ENCODE results near the gene FBXO31.

Gene FBXO31

DNA sequence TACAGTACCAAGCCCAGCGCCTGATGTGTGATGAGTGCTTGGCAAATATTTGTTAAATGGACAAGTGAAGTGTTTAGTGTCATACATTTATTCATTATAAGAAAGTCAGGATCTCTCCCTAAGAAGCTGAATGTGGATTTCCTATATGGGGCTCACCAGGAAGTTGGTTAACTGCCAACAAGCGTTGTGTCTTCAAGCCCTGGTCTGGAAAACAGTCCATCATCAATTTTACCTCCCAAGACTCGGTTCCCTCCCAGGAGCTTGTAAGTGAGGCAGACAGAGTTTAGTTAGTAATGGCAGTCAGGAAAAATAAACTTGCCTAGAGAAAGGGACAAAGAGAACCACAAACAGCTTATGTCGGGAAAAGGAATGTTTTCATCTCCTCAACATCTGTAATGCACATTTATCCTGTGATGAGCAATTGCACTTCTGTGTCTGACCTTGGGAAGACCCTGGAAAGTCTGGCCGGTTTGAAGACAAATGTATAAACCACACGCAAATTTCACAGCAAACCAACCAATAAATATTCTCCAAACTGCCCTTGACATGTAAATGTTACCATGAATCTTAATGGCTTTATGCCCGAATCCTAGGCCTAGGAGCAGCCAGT lies 94.7 kb downstream of the FBXO31 start:
- H3K27ac ChIP-seq (replicated peaks): no peak overlapping the region
- H3K4me3 ChIP-seq (replicated peaks; ENCODE audit: insufficient read depth, low read length): no peak overlapping the region
- TF ChIP-seq, protein P1, sequence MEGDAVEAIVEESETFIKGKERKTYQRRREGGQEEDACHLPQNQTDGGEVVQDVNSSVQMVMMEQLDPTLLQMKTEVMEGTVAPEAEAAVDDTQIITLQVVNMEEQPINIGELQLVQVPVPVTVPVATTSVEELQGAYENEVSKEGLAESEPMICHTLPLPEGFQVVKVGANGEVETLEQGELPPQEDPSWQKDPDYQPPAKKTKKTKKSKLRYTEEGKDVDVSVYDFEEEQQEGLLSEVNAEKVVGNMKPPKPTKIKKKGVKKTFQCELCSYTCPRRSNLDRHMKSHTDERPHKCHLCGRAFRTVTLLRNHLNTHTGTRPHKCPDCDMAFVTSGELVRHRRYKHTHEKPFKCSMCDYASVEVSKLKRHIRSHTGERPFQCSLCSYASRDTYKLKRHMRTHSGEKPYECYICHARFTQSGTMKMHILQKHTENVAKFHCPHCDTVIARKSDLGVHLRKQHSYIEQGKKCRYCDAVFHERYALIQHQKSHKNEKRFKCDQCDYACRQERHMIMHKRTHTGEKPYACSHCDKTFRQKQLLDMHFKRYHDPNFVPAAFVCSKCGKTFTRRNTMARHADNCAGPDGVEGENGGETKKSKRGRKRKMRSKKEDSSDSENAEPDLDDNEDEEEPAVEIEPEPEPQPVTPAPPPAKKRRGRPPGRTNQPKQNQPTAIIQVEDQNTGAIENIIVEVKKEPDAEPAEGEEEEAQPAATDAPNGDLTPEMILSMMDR (IDR thresholded peaks at IDR 0.05; ENCODE audit: insufficient read depth, low read length): no peak
- no peak for TF ChIP-seq POLR2AphosphoS5 (IDR thresholded peaks at IDR 0.05; ENCODE audit: low read depth)
- DNase-seq (ENCODE audit: low read depth in 1 of 2, low spot score in 1 of 2): no peak
- no peaks in the 10 kb centered on the region for H3K27me3 ChIP-seq (ENCODE audit: insufficient read depth, poor library complexity, severe bottlenecking)

DNA sequence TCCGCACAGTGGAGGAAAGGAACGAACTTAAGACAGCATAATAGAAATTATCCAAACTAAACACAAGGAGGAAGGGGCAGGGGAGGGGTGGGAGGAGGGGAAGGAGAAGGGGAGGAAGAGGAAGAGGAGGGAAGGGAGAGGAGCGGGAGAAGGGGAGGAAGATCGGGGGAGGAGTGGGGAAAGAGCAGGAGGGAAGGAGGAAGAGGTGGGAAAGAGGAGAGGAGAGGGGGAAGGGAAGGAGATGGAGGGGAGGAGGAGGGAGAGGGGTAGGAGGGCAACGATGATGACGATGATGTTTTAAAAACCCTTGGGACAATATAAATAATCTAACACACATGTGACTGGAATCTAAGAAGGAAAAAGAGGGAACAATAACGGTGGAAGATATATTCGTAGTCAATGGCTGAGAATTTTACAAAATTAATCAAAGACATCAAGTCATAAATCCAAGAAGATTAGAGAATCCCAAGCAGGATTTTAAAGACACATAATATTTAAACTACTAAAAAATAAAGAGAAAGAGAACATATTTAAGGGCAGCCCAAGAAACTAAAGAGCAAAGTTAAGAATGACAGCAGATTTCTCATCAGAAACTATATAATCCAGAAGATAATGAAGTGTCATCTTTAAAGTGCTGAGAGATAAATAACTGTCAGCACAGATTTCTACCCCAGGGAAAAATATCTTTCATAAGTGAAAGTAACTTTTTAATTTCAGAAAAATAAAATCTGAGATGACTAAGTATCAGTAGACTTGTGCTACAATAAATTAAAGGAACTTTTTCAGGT lies 96.5 kb downstream of the FBXO31 start:
- no peak for DNase-seq (ENCODE audit: low read depth in 1 of 2, low spot score in 1 of 2)
- Histone ChIP-seq H3K4me3 (replicated peaks; ENCODE audit: insufficient read depth, low read length) (no peak overlapping the region), H3K27ac (replicated peaks) (no peak overlapping the region), H3K27me3 (ENCODE audit: insufficient read depth, poor library complexity, severe bottlenecking) (no peaks in the 10 kb centered on the region)
- TF ChIP-seq GABPA (IDR thresholded peaks at IDR 0.05; ENCODE audit: low read depth) (no peak), SPI1 (IDR thresholded peaks at IDR 0.05; ENCODE audit: borderline replicate concordance, low read depth) (no peak), POLR2AphosphoS5 (IDR thresholded peaks at IDR 0.05; ENCODE audit: low read depth) (no peak)
- TF ChIP-seq, protein P2, sequence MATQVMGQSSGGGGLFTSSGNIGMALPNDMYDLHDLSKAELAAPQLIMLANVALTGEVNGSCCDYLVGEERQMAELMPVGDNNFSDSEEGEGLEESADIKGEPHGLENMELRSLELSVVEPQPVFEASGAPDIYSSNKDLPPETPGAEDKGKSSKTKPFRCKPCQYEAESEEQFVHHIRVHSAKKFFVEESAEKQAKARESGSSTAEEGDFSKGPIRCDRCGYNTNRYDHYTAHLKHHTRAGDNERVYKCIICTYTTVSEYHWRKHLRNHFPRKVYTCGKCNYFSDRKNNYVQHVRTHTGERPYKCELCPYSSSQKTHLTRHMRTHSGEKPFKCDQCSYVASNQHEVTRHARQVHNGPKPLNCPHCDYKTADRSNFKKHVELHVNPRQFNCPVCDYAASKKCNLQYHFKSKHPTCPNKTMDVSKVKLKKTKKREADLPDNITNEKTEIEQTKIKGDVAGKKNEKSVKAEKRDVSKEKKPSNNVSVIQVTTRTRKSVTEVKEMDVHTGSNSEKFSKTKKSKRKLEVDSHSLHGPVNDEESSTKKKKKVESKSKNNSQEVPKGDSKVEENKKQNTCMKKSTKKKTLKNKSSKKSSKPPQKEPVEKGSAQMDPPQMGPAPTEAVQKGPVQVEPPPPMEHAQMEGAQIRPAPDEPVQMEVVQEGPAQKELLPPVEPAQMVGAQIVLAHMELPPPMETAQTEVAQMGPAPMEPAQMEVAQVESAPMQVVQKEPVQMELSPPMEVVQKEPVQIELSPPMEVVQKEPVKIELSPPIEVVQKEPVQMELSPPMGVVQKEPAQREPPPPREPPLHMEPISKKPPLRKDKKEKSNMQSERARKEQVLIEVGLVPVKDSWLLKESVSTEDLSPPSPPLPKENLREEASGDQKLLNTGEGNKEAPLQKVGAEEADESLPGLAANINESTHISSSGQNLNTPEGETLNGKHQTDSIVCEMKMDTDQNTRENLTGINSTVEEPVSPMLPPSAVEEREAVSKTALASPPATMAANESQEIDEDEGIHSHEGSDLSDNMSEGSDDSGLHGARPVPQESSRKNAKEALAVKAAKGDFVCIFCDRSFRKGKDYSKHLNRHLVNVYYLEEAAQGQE (IDR thresholded peaks at IDR 0.05; ENCODE audit: insufficient replicate concordance, low read depth): no peak
- TF ChIP-seq, protein P1 (IDR thresholded peaks at IDR 0.05; ENCODE audit: insufficient read depth, low read length): no peak

DNA sequence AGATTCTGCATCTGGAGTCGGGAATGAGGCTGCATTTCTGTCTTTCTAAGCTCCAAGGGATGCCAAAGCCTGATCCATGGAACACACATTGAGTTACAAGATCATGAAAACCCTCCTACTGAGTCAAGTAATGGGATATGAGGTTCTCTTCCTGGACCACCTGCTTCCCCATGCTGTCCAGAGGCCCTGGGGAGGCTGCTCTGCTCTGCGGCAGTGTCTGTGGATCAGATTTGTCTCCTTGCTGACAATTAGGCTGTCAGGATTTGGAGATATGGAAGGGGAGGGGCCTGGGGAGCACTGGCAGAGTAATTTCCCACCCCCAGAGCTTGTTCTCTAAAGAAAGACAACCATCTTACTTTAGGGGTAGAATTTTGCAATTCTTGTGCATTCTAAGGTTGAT lies 99.4 kb downstream of the FBXO31 start:
- Histone ChIP-seq H3K27ac (replicated peaks) (no peak overlapping the region), H3K27me3 (ENCODE audit: insufficient read depth, poor library complexity, severe bottlenecking) (no peaks in the 10 kb centered on the region), H3K4me3 (replicated peaks; ENCODE audit: insufficient read depth, low read length) (no peak overlapping the region)
- TF ChIP-seq, protein P1 (IDR thresholded peaks at IDR 0.05; ENCODE audit: insufficient read depth, low read length): no peak
- no peak for TF ChIP-seq GABPA (IDR thresholded peaks at IDR 0.05; ENCODE audit: low read depth)
- TF ChIP-seq, protein P2 (IDR thresholded peaks at IDR 0.05; ENCODE audit: insufficient replicate concordance, low read depth): no peak
- TF ChIP-seq POLR2AphosphoS5 (IDR thresholded peaks at IDR 0.05; ENCODE audit: low read depth): no peak
- TF ChIP-seq SPI1 (IDR thresholded peaks at IDR 0.05; ENCODE audit: borderline replicate concordance, low read depth): no peak
- no peak for DNase-seq (ENCODE audit: low read depth in 1 of 2, low spot score in 1 of 2)
